OCI-LY3 (cell line): ENCODE measurements around the gene RNF113B.

ENCODE experiments used
- H2AFZ ChIP-seq: fragments of 200-600, 300-600 bp; shearing (Covaris generic); 2 replicates; pipeline ENCODE4 v1.6.0; 2014; ENCODE audit warnings: antibody characterized with exemption, low read depth, low read length
- H3K27ac ChIP-seq: fragments of 200-600, 300-600 bp; sonication (generic); 2 replicates; pipeline ENCODE4 v1.5.1; 2014; ENCODE audit warnings: mild to moderate bottlenecking, low read length, moderate library complexity, mixed read lengths
- H3K27me3 ChIP-seq: fragments of 200-600, 300-600 bp; sonication (generic); 2 replicates; pipeline ENCODE4 v1.6.1; 2014; ENCODE audit warnings: low read depth, low read length, mixed read lengths
- H3K36me3 ChIP-seq: fragments of 200-600, 300-600 bp; sonication (generic); replicated peaks from 2 replicates; pipeline ENCODE3; 2014; ENCODE audit warnings: low read depth, low read length, mixed read lengths
- H3K4me1 ChIP-seq: fragments of 300-600, 200-600 bp; sonication (generic); 2 replicates; pipeline ENCODE4 v1.6.1; 2014; ENCODE audit warnings: low read length, mixed read lengths
- H3K4me2 ChIP-seq: fragments of 200-600, 300-600 bp; sonication (generic); 2 replicates; pipeline ENCODE4 v1.6.1; 2014; ENCODE audit warnings: low read length, mixed read lengths
- H3K4me3 ChIP-seq: fragments of 300-600, 200-600 bp; sonication (generic); 2 replicates; pipeline ENCODE4 v1.5.1; 2014; ENCODE audit warnings: antibody characterized with exemption, mild to moderate bottlenecking, low read length, moderate library complexity
- H3K79me2 ChIP-seq: fragments of 300-600, 200-600 bp; shearing (Covaris generic); 2 replicates; pipeline ENCODE4 v1.6.1; 2014; ENCODE audit warnings: mild to moderate bottlenecking, low read length, mixed read lengths
- H3K9ac ChIP-seq: fragments of 300-600, 200-600 bp; shearing (Covaris generic); 2 replicates; pipeline ENCODE4 v1.6.0; 2014; ENCODE audit warnings: mild to moderate bottlenecking, low read length, moderate library complexity
- H3K9me3 ChIP-seq: fragments of 200-600, 300-600 bp; shearing (Covaris generic); 2 replicates; pipeline ENCODE4 v1.6.1; 2014; ENCODE audit warnings: low read length, mixed read lengths; ENCODE audit not compliant: insufficient read depth
- H4K20me1 ChIP-seq: fragments of 200-600, 300-600 bp; sonication (generic); 2 replicates; pipeline ENCODE4 v1.6.1; 2016; ENCODE audit warnings: low read length, mixed read lengths; ENCODE audit not compliant: insufficient read depth
- CTCF ChIP-seq: fragments of 200-600, 300-600 bp; sonication (generic); IDR thresholded peaks from 2 replicates; pipeline ENCODE4 v1.5.1; 2014; ENCODE audit warnings: antibody characterized with exemption, low read length, low read depth
- EZH2phosphoT487 ChIP-seq: fragments of 200-600 bp; shearing (Covaris generic); IDR thresholded peaks from 2 replicates; pipeline ENCODE4 v1.6.1; 2018; ENCODE audit warnings: antibody characterized with exemption, mixed run types, low read depth

The RNF113B gene

DNA sequence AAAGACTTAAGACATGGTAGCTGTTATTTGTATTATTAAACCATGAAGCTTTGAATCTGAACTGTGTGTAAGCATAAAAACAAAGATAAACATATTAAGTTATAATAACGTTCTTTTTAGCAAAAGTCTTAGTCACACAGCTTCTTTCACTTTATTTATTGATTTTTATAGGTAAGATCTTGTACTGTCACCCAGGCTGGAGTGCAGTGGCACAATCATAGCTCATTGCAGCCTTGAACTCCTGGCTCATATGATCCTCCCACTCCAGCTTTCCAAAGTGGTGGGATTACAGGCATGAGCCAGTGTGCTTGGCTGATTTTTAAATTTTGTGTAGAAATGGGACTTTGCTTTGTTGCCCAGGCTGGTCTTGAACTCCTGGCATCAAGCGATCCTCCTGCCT, 20.8 kb downstream of the RNF113B start:
- Histone ChIP-seq H3K27ac (no peak overlapping the region), H3K9me3 (no peaks in the 10 kb centered on the region), H3K4me2 (no peak overlapping the region), H3K79me2 (no peaks in the 10 kb centered on the region), H3K4me3 (no peak overlapping the region), H3K27me3 (peaks cover 9% of the 10 kb centered on the region), H4K20me1 (no peaks in the 10 kb centered on the region), H3K9ac (no peak overlapping the region), H3K36me3 (no peaks in the 10 kb centered on the region), H3K4me1 (peaks cover 4% of the 10 kb centered on the region; the same call in 1 of the 2 replicates), H2AFZ (no peak overlapping the region)
- TF ChIP-seq EZH2phosphoT487: no peak
- no peak for TF ChIP-seq CTCF

DNA sequence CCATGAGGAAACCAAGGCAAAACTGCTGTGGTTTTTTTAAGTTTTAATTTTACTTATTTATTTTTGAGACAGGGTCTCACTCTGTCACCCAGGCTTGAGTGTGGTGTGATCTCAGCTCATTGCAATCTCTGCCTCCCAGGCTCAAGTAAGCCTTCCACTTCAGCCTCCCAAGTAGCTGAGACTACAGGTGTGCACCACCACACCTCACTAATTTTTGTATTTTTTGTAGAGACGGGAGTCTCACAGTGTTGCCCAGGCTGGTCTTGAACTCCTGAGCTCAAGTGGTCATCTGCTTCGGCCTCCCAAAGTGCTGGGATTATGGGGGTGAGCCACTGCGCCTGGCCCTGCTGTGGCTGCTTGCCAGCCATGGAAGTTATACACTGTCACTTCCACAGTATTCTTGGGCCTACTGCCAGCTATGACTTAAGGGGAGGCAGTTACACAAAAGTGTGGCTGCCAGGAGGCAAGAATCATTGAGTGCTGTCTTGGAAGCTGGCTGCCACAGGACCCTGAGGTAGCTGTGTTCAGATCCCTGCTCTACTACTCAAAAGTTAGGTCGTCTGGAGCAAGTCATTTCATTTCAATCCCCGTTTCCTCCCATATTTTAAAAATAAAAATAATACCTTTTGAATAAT, 21.5 kb downstream of the RNF113B start:
- no peak overlapping the region for H3K9ac ChIP-seq
- no peak overlapping the region for H3K27ac ChIP-seq
- H3K9me3 ChIP-seq: no peaks in the 10 kb centered on the region
- no peak overlapping the region for H3K4me2 ChIP-seq
- TF ChIP-seq CTCF (no peak), EZH2phosphoT487 (no peak)
- no peak overlapping the region for H3K4me3 ChIP-seq
- no peaks in the 10 kb centered on the region for H3K79me2 ChIP-seq
- no peaks in the 10 kb centered on the region for H3K36me3 ChIP-seq
- no peaks in the 10 kb centered on the region for H4K20me1 ChIP-seq
- H3K4me1 ChIP-seq: peaks cover 4% of the 10 kb centered on the region; the same call in 1 of the 2 replicates
- peaks cover 9% of the 10 kb centered on the region for H3K27me3 ChIP-seq
- H2AFZ ChIP-seq: no peak overlapping the region

GRCh38 chr13:98150832-98151479, 26.1 kb downstream of the RNF113B start:
- Histone ChIP-seq H3K9me3 (no peaks in the 10 kb centered on the region), H3K36me3 (no peaks in the 10 kb centered on the region), H3K9ac (no peak overlapping the region), H3K27me3 (peaks cover 9% of the 10 kb centered on the region), H3K27ac (no peak overlapping the region), H3K4me1 (peaks cover 9% of the 10 kb centered on the region), H3K79me2 (no peaks in the 10 kb centered on the region), H2AFZ (no peak overlapping the region), H3K4me2 (no peak overlapping the region), H3K4me3 (no peak overlapping the region), H4K20me1 (no peaks in the 10 kb centered on the region)
- no peak for TF ChIP-seq EZH2phosphoT487
- TF ChIP-seq CTCF: no peak

- no peaks in the 10 kb centered on the region for H3K9me3 ChIP-seq
- TF ChIP-seq EZH2phosphoT487 (no peak), CTCF (no peak)
- H4K20me1 ChIP-seq: no peaks in the 10 kb centered on the region
- no peak overlapping the region for H3K27ac ChIP-seq
- no peaks in the 10 kb centered on the region for H3K79me2 ChIP-seq
- H2AFZ ChIP-seq: no peak overlapping the region
- H3K4me3 ChIP-seq: no peak overlapping the region
- no peak overlapping the region for H3K9ac ChIP-seq
- H3K4me2 ChIP-seq: peak overlapping the region; percentile 0; the same call in 1 of the 2 replicates
- H3K4me1 ChIP-seq: peaks cover 14% of the 10 kb centered on the region
- H3K36me3 ChIP-seq: no peaks in the 10 kb centered on the region
- H3K27me3 ChIP-seq: peaks cover 24% of the 10 kb centered on the region
Observed at GRCh38 chr13:98147521-98147920, 29.5 kb downstream of the RNF113B start.
